GM10266 (cell line): ENCODE measurements around the gene PPM1J.

Source experiments
- DNase-seq: peaks from one replicate; pipeline ENCODE4 v3.0.0; 2012; ENCODE audit errors: extremely low spot score
- CTCF ChIP-seq: IDR thresholded peaks from 2 replicates; pipeline ENCODE4 v1.5.1; 2012; ENCODE audit warnings: mild to moderate bottlenecking, low read depth; ENCODE audit not compliant: control insufficient read depth, insufficient read depth; ENCODE audit errors: missing control alignments

Gene PPM1J

DNA sequence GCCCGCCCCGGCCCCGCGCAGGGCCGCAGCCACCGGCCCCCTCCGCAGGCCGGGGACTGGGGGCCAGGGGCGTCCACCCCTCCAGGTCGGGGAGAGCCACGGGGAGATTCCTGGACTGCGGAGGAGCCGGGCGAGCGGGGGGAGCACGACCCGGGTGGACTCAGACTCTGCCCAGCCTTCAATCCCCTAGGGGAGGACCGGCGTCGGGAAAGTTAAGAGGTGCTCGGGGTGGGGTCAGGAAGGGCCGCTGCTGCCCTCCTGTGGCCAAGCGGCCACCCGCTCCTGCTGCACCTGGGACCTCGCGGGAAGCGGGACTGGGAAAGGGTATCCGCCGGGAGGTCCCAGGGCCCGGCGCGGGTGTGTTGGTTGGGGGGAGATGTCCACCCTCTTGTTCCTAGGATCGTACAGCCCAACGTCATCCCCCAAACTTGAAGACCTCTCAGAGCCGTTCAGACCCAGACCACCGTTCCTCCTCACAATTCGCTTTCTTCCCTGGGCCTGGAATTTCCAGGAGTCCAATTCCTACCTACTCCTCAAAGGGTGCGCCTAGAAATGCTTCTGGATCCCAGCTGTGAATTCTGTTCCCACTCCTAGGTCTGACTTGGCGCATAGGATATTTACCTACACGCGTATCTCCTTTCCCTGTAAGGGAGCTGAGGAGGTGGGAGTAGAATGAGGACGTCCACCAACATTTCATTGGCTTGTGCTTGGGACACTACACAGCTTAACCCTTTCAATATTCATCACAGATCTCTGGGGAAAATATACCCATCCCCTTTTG lies 7.7 kb downstream of the PPM1J start:
- peak; percentile 96 for TF ChIP-seq CTCF
- peak; percentile 88 for DNase-seq

DNA sequence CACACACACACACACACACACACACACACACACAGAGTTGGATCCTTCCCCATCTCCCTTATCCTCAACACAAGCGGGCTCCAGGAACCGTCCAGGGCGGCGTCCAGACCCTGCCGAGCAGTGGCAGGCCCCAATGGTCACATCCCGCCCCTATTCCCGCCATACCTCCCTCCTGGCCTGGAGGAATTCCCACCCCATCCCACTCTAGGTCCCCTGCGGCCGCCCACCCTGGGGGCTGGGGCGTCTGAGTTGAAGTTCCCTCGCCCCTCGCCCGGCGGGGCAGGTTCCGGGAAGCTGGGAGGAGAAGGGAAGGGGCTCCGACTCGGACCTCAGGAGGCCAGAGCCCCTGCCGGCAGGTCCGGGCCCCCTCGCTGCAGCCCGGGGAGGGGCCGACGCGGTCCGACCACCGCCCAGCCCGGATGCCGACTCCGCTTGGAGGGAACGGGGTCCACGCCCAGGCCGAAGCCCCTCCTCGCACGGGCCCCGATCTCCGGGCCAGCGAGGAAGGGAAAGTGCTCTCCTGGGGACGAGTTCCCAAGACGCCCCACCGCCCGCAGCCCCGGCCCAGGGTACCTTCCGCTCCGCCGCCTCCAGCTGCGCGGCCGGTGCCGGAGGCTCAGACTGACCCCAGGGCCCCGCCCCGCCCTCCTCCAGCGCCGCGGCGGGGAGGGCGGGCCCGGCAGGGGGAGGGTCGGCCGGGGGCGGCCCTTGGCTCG lies 8.5 kb downstream of the PPM1J start, which contains the start of gene RHOC:
TSS of gene RHOC (minus strand) at position 623 of the 716 bp plus-strand sequence. CDS start 3,328 bp downstream, outside the sequence.
- peak; percentile 94 for DNase-seq
- TF ChIP-seq CTCF = no peak

GRCh38 chr1:112704934-112705627 lies 10.1 kb downstream of the PPM1J start:
- no peak for TF ChIP-seq CTCF
- peak; percentile 93 for DNase-seq

GRCh38 chr1:112704391-112704933 lies 10.7 kb downstream of the PPM1J start:
- TF ChIP-seq CTCF = no peak
- no peak for DNase-seq

DNA sequence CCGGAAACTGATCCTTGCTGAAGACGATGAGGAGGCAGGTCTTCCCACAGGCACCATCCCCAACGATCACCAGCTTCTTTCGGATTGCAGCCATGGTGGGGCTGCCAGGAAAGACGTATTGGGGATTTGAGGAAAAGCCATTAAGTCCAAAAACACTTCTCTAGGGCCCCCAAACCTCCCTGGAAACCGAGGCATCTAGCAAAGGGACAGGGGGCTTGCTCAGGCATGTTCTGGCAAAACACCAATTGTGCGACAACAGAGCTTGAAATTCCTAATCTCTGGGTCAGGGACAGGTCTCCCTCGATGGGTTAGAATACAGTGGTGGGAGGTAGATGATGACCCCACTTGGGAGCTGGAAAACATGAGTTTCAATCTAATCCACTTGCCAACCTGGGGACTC lies 11.4 kb downstream of the PPM1J start:
- no peak for DNase-seq
- no peak for TF ChIP-seq CTCF

GRCh38 chr1:112702420-112703261 lies 12.5 kb downstream of the PPM1J start:
- DNase-seq = no peak
- TF ChIP-seq CTCF = no peak
